OCI-LY7 (cell line): ENCODE data around the gene INSIG2. TPM values are rescaled to one million over a fixed set of nuclear protein-coding genes. Genes with fewer than 3 reads are reported as not detected.
A peak's percentile ranks its signal among the peaks of the same experiment; 100 is the strongest.

ENCODE experiments used
- BruUV-seq: library from RNA; stranded (reverse); fragments of 400-500 nt; replicated peaks from 2 replicates; lab custom pipeline; 2021; lab: Mats Ljungman, UMichigan
- CTCF ChIA-PET: fragments of 300-600 bp; sonication (Branson Sonifier 250); formaldehyde crosslinking; loops from one replicate; lab custom pipeline; 2022; ENCODE audit warnings: antibody characterized with exemption; ENCODE audit not compliant: unreplicated experiment; lab: Charles Lee
- POLR2A ChIA-PET: fragments of 300-600 bp; sonication (Branson Sonifier 250); formaldehyde crosslinking; loops from one replicate; lab custom pipeline; 2022; ENCODE audit warnings: antibody characterized with exemption; lab: Charles Lee
- DNase-seq: peaks from one replicate; pipeline ENCODE4 v3.0.0-alpha.2; 2015; ENCODE audit warnings: low spot score
- H2AFZ ChIP-seq: fragments of 200-600 bp; sonication (generic), shearing (Covaris generic); 2 replicates; pipeline ENCODE4 v1.6.1; 2014; ENCODE audit warnings: mild to moderate bottlenecking, antibody characterized with exemption, low read length, moderate library complexity
- H3K27ac ChIP-seq: fragments of 200-600 bp; sonication (generic); 2 replicates; pipeline ENCODE4 v1.5.1; 2014; ENCODE audit warnings: mixed run types, low read depth, mild to moderate bottlenecking, moderate library complexity, low read length, inconsistent platforms; ENCODE audit not compliant: poor library complexity, severe bottlenecking
- H3K36me3 ChIP-seq: fragments of 200-600 bp; sonication (generic); 2 replicates; pipeline ENCODE4 v1.6.1; 2014; ENCODE audit warnings: mild to moderate bottlenecking, antibody characterized with exemption, low read length, moderate library complexity, mixed read lengths; ENCODE audit not compliant: insufficient read depth
- H3K4me1 ChIP-seq: fragments of 200-600 bp; sonication (generic); 2 replicates; pipeline ENCODE4 v1.5.1; 2014; ENCODE audit warnings: mild to moderate bottlenecking, low read length; ENCODE audit not compliant: insufficient read depth, poor library complexity, severe bottlenecking
- H3K4me2 ChIP-seq: fragments of 200-600 bp; sonication (generic); 2 replicates; pipeline ENCODE4 v1.6.1; 2014; ENCODE audit warnings: mild to moderate bottlenecking, low read length
- H3K4me3 ChIP-seq: fragments of 200-600 bp; sonication (generic); 2 replicates; pipeline ENCODE4 v1.5.1; 2014; ENCODE audit warnings: mild to moderate bottlenecking, low read depth, low read length; ENCODE audit not compliant: poor library complexity, severe bottlenecking
- H3K79me2 ChIP-seq: fragments of 200-600 bp; sonication (generic); 2 replicates; pipeline ENCODE4 v1.6.1; 2016; ENCODE audit warnings: low read depth, mild to moderate bottlenecking, low read length, moderate library complexity, mixed read lengths; ENCODE audit not compliant: insufficient read depth
- H3K9me2 ChIP-seq: fragments of 200-600 bp; sonication (generic); 2 replicates; pipeline ENCODE4 v1.6.1; 2016; ENCODE audit warnings: mild to moderate bottlenecking, low read length, mixed read lengths; ENCODE audit not compliant: insufficient read depth
- H3K9me3 ChIP-seq: fragments of 200-600 bp; sonication (generic); 2 replicates; pipeline ENCODE4 v1.6.1; 2014; ENCODE audit warnings: mild to moderate bottlenecking, mixed run types, low read length, mixed read lengths
- H4K20me1 ChIP-seq: fragments of 200-600 bp; sonication (generic); 2 replicates; pipeline ENCODE4 v1.6.1; 2014; ENCODE audit warnings: mild to moderate bottlenecking, antibody characterized with exemption, low read length, moderate library complexity, mixed read lengths; ENCODE audit not compliant: insufficient read depth
- CTCF ChIP-seq: fragments of 200-600 bp; sonication (generic); conservative IDR thresholded peaks from 2 replicates; pipeline ENCODE4 v1.5.1; 2014; ENCODE audit warnings: mild to moderate bottlenecking, antibody characterized with exemption, low read length, moderate library complexity, mixed read lengths
- EZH2phosphoT487 ChIP-seq: fragments of 200-600 bp; sonication (generic); IDR thresholded peaks from 2 replicates; pipeline ENCODE4 v1.6.1; 2018; ENCODE audit warnings: low read depth, borderline replicate concordance, mild to moderate bottlenecking, mixed run types, antibody characterized with exemption, low read length, moderate library complexity, mixed read lengths
- intact Hi-C: fragments of 100-400 bp; cut with micrococcal nuclease; formaldehyde crosslinking; loops from one replicate; pipeline ENCODE4 v1.10.0; 2022; ENCODE audit not compliant: unreplicated experiment
- total RNA-seq, 2 experiments: library from RNA; depleted of rRNA in 1 of 2; stranded (reverse); fragments of >200 nt in 1 of 2; shearing (Covaris generic) in 1 of 2; gene quantifications; 2 replicates each; pipeline ENCODE4 v1.2.3, GENCODE V29; 2014 to 2022

INSIG2 gene
- total RNA-seq, 2 experiments from 2014 or later = 5.9 to 21.2 TPM

GRCh38 chr2:118051826-118052358 lies 36.4 kb upstream of the INSIG2 start:
- Histone ChIP-seq H3K4me3 (no peak overlapping the region), H3K36me3 (no peaks in the 10 kb centered on the region), H3K4me2 (no peak overlapping the region), H3K9me2 (no peaks in the 10 kb centered on the region), H3K79me2 (no peaks in the 10 kb centered on the region), H3K9me3 (no peaks in the 10 kb centered on the region), H4K20me1 (no peaks in the 10 kb centered on the region), H3K4me1 (peaks cover 70% of the 10 kb centered on the region), H3K27ac (no peak overlapping the region), H2AFZ (peak overlapping the region; percentile 51; the same call in 1 of the 2 replicates)
- DNase-seq = no peak
- TF ChIP-seq CTCF (no peak), EZH2phosphoT487 (no peak)
- POLR2A ChIA-PET = interaction anchor here (1.1 to 2.0 kb wide), 4 partner anchors 9 to 34 kb away, joined by 3 to 12 read pairs (median 4); no protein-coding TSS in a partner anchor
- BruUV-seq = no TSS peak
- CTCF ChIA-PET = interaction anchor here (0.6 to 2.1 kb wide), 2 partner anchors 9 to 167 kb away, joined by 3 to 11 read pairs; no protein-coding TSS in a partner anchor
- intact Hi-C loops = loop anchor here (10.0 kb wide), 2 partner anchors 1263 to 1313 kb away; partner anchors contain the start of genes C2orf76 and DBI

GRCh38 chr2:118052474-118052873 lies 35.8 kb upstream of the INSIG2 start:
- Histone ChIP-seq H3K27ac (no peak overlapping the region), H3K9me3 (no peaks in the 10 kb centered on the region), H2AFZ (no peak overlapping the region), H3K4me3 (no peak overlapping the region), H3K4me1 (peaks cover 70% of the 10 kb centered on the region), H3K79me2 (no peaks in the 10 kb centered on the region), H3K4me2 (no peak overlapping the region), H3K36me3 (no peaks in the 10 kb centered on the region), H3K9me2 (no peaks in the 10 kb centered on the region), H4K20me1 (no peaks in the 10 kb centered on the region)
- TF ChIP-seq CTCF (no peak), EZH2phosphoT487 (no peak)
- BruUV-seq = no TSS peak
- CTCF ChIA-PET = interaction anchor here (0.6 to 2.1 kb wide), 2 partner anchors 8 to 166 kb away, joined by 3 to 11 read pairs; no protein-coding TSS in a partner anchor
- DNase-seq = no peak
- intact Hi-C loops = loop anchor here (10.0 kb wide), 2 partner anchors 1262 to 1312 kb away; partner anchors contain the start of genes C2orf76 and DBI
- POLR2A ChIA-PET = interaction anchor here (1.0 to 1.5 kb wide), 3 partner anchors 10 to 39 kb away, joined by 3 to 5 read pairs (median 3); partner anchors contain the start of gene CCDC93

- DNase-seq = no peak
- Histone ChIP-seq H3K9me2 (no peaks in the 10 kb centered on the region), H3K9me3 (no peaks in the 10 kb centered on the region), H3K27ac (no peak overlapping the region), H3K4me1 (peaks cover 69% of the 10 kb centered on the region), H3K79me2 (no peaks in the 10 kb centered on the region), H4K20me1 (no peaks in the 10 kb centered on the region), H3K4me2 (no peak overlapping the region), H2AFZ (no peak overlapping the region), H3K36me3 (no peaks in the 10 kb centered on the region), H3K4me3 (no peak overlapping the region)
- CTCF ChIA-PET = no interaction called here
- TF ChIP-seq CTCF (no peak), EZH2phosphoT487 (no peak)
- intact Hi-C loops = loop anchor here (10.0 kb wide), 2 partner anchors 1261 to 1311 kb away; partner anchors contain the start of genes C2orf76 and DBI
- BruUV-seq = no TSS peak
- POLR2A ChIA-PET = interaction anchor here (1.2 to 3.7 kb wide), 2 partner anchors 35 to 40 kb away, joined by 3 to 22 read pairs; partner anchors contain the start of genes CCDC93 and INSIG2
Observed at GRCh38 chr2:118053681-118054080, 34.6 kb upstream of the INSIG2 start.
